A549 (cell line): Measurements from ENCODE around the gene RCAN2.

Experiments
- BHLHE40 ChIP-seq: IDR thresholded peaks from 2 replicates; pipeline ENCODE4 v1.6.1; 2012; ENCODE audit warnings: low read depth, low read length, inconsistent platforms
- CTCF ChIP-seq: fragments of >200 bp; sonication (Bioruptor Twin); formaldehyde crosslinking; IDR thresholded peaks from 3 replicates; pipeline ENCODE4 v1.5.1; 2016
- EHF ChIP-seq: fragments of 250-450 bp; sonication (Bioruptor Pico); IDR thresholded peaks from 2 replicates; pipeline ENCODE4 v1.5.0; 2020; ENCODE audit warnings: mild to moderate bottlenecking
- JUN ChIP-seq, 2 experiments: fragments of >200 bp; sonication (Bioruptor Twin); formaldehyde crosslinking; IDR thresholded peaks; 2 replicates in 1 of 2; 3 replicates in 1 of 2; pipeline ENCODE4 v1.6.1; 2016 to 2017
- MYC ChIP-seq: IDR thresholded peaks from 2 replicates; pipeline ENCODE4 v1.6.1; 2012; ENCODE audit warnings: mild to moderate bottlenecking, inconsistent platforms, low read length, improper control_type of control experiment, borderline replicate concordance
- NR3C1 ChIP-seq: fragments of >200 bp; sonication (Bioruptor Twin); formaldehyde crosslinking; IDR thresholded peaks from 3 replicates; pipeline ENCODE4 v1.6.1; 2017
- POLR2A ChIP-seq: IDR thresholded peaks from 2 replicates; pipeline ENCODE4 v1.6.1; 2012; ENCODE audit warnings: mild to moderate bottlenecking, low read length
- REST ChIP-seq: fragments of 200-600 bp; sonication (generic); IDR thresholded peaks from 2 replicates; pipeline ENCODE4 v1.6.1; 2016; ENCODE audit warnings: antibody characterized with exemption, mild to moderate bottlenecking, moderate library complexity
- SMC3 ChIP-seq: fragments of >200 bp; sonication (Bioruptor Twin); formaldehyde crosslinking; IDR thresholded peaks from 3 replicates; pipeline ENCODE4 v1.6.1; 2018; ENCODE audit warnings: inconsistent platforms
- ZC3H11A ChIP-seq: fragments of 450-650 bp; IDR thresholded peaks from 2 replicates; pipeline ENCODE4 v1.6.1; 2014; ENCODE audit warnings: antibody characterized with exemption, mild to moderate bottlenecking
- TF ChIP-seq, protein P1 (sequence below): IDR thresholded peaks from 2 replicates; pipeline ENCODE4 v1.6.1; 2012
- TF ChIP-seq, protein P2 (sequence below): fragments of 250-450 bp; sonication (Bioruptor Pico); IDR thresholded peaks from 2 replicates; pipeline ENCODE4 v1.5.0; 2021; ENCODE audit warnings: mild to moderate bottlenecking, moderate library complexity, borderline replicate concordance
- TF ChIP-seq, protein P3 (sequence below): IDR thresholded peaks from 2 replicates; pipeline ENCODE4 v1.6.1; 2012

DNA sequence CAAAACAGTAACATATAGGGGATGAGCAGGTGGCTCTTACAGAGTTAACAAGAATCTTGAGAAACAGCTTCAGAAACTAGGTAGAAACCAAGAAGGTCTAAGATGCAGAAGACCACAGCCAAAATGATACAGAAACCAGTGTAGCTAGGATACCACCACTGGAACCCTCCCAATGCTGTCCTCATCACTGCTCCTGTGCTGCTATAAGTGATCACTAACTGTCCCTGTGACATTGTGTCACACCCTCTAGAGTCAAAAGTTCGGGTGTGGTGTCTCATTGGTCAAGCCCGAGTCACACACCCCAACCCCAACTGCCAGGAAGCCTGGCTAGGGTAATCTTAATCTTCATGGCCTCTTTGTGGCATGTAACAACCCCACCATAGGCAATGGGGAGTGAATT, 153.1 kb downstream of the RCAN2 start:
- TF ChIP-seq CTCF (no peak), MYC (no peak), POLR2A (no peak), REST (no peak), SMC3 (no peak), JUN (IDR thresholded peaks at IDR 0.05) (no peak), NR3C1 (no peak), BHLHE40 (no peak), EHF (no peak), ZC3H11A (no peak)
- TF ChIP-seq, protein P1, sequence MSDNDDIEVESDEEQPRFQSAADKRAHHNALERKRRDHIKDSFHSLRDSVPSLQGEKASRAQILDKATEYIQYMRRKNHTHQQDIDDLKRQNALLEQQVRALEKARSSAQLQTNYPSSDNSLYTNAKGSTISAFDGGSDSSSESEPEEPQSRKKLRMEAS: no peak
- TF ChIP-seq, protein P2, sequence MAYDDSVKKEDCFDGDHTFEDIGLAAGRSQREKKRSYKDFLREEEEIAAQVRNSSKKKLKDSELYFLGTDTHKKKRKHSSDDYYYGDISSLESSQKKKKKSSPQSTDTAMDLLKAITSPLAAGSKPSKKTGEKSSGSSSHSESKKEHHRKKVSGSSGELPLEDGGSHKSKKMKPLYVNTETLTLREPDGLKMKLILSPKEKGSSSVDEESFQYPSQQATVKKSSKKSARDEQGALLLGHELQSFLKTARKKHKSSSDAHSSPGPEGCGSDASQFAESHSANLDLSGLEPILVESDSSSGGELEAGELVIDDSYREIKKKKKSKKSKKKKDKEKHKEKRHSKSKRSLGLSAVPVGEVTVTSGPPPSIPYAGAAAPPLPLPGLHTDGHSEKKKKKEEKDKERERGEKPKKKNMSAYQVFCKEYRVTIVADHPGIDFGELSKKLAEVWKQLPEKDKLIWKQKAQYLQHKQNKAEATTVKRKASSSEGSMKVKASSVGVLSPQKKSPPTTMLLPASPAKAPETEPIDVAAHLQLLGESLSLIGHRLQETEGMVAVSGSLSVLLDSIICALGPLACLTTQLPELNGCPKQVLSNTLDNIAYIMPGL (CRISPR knock-in tag): no peak
- TF ChIP-seq, protein P3, sequence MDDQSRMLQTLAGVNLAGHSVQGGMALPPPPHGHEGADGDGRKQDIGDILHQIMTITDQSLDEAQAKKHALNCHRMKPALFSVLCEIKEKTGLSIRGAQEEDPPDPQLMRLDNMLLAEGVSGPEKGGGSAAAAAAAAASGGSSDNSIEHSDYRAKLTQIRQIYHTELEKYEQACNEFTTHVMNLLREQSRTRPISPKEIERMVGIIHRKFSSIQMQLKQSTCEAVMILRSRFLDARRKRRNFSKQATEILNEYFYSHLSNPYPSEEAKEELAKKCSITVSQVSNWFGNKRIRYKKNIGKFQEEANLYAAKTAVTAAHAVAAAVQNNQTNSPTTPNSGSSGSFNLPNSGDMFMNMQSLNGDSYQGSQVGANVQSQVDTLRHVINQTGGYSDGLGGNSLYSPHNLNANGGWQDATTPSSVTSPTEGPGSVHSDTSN: no peak
